Suprapubic skin (tissue), 4 donors: ENCODE results near the gene NFKBIE.

Experiments used
- POLR2A ChIP-seq, 2 donors: fragments of 450-650 bp; IDR thresholded peaks; one replicate each; pipeline ENCODE4 v1.6.1; 2017; ENCODE audit warnings: antibody characterized with exemption in 2 of 2, mild to moderate bottlenecking in 2 of 2, moderate library complexity in 2 of 2
- POLR2AphosphoS5 ChIP-seq, 3 donors: sonication (generic); formaldehyde crosslinking; IDR thresholded peaks; one replicate each; pipeline ENCODE4 v1.6.1; 2017; ENCODE audit warnings: antibody characterized with exemption in 3 of 3
- TF ChIP-seq, protein P1 (sequence below), 2 donors: fragments of 200-600 bp in 1 of 2; fragments of 450-650 bp in 1 of 2; sonication (generic) in 1 of 2; IDR thresholded peaks; one replicate each; pipeline ENCODE4 v1.5.1; 2016 to 2019; ENCODE audit warnings: antibody characterized with exemption in 2 of 2, mild to moderate bottlenecking in 1 of 2, moderate library complexity in 1 of 2

DNA sequence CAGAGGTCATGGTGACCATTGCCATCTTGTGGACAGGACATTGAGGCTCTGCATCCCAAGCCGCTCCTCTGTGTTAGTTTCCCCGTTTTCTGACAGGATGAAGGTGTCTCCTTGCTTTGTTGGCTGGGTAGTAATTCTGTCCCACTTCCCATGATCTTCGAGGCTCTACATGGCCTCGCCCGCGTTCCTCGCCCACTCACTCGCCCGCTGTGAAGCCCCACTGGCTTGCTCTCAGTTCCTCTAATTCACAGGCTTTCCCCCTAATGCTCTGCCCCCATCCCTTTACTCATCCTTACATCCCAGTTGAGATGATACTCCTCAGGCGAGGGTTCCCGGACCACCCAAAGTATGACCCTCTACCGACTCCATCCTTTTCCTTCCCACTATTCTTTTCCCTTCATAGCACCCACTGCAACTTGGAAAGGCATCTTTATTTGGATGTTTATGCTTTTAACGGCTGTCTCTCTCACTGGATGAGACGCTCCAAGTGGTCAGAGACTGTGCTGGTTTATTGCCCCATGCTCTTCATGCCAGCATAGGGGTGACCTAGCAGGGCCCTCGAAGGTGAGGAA lies 7.5 kb downstream of the NFKBIE start:
- TF ChIP-seq, protein P1, sequence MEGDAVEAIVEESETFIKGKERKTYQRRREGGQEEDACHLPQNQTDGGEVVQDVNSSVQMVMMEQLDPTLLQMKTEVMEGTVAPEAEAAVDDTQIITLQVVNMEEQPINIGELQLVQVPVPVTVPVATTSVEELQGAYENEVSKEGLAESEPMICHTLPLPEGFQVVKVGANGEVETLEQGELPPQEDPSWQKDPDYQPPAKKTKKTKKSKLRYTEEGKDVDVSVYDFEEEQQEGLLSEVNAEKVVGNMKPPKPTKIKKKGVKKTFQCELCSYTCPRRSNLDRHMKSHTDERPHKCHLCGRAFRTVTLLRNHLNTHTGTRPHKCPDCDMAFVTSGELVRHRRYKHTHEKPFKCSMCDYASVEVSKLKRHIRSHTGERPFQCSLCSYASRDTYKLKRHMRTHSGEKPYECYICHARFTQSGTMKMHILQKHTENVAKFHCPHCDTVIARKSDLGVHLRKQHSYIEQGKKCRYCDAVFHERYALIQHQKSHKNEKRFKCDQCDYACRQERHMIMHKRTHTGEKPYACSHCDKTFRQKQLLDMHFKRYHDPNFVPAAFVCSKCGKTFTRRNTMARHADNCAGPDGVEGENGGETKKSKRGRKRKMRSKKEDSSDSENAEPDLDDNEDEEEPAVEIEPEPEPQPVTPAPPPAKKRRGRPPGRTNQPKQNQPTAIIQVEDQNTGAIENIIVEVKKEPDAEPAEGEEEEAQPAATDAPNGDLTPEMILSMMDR (IDR thresholded peaks at IDR 0.05) = no peak
- TF ChIP-seq POLR2AphosphoS5 (IDR thresholded peaks at IDR 0.05) (no peak), POLR2A (IDR thresholded peaks at IDR 0.05) (no peak)
